MCF 10A (cell line): ENCODE results near the gene ANKRD28. TPM values are rescaled to one million over a fixed set of nuclear protein-coding genes. Genes with fewer than 3 reads are reported as not detected.

Source experiments
- BruUV-seq: library from RNA; stranded (reverse); fragments of 400-500 nt; replicated peaks from 2 replicates; lab custom pipeline; 2021; lab: Mats Ljungman, UMichigan
- CTCF ChIA-PET: fragments of 300-600 bp; sonication (Branson Sonifier 250); formaldehyde crosslinking; extraction: SDS; loops from one replicate; lab custom pipeline; 2021; ENCODE audit warnings: antibody characterized with exemption, inconsistent platforms; lab: Yijun Ruan, JAX
- POLR2A ChIA-PET: fragments of 300-600, 350-650 bp; sonication (Branson Sonifier 250); formaldehyde crosslinking; extraction: SDS; loops from one replicate; lab custom pipeline; 2020; ENCODE audit warnings: antibody characterized with exemption, inconsistent platforms; lab: Yijun Ruan, JAX
- DNase-seq: peaks from one replicate; pipeline ENCODE4 v3.0.0-alpha.2; 2018; ENCODE audit not compliant: unreplicated experiment
- H3K27ac Mint-ChIP-seq: one replicate; pipeline ENCODE4 v1.8.0; 2022; ENCODE audit warnings: mild to moderate bottlenecking, low read depth, mixed read lengths; ENCODE audit not compliant: unreplicated experiment
- H3K27me3 Mint-ChIP-seq: one replicate; pipeline ENCODE4 v1.8.0; 2022; ENCODE audit warnings: mixed read lengths; ENCODE audit not compliant: insufficient read depth, unreplicated experiment
- H3K36me3 Mint-ChIP-seq: one replicate; pipeline ENCODE4 v1.8.0; 2022; ENCODE audit warnings: mild to moderate bottlenecking, moderate library complexity, mixed read lengths; ENCODE audit not compliant: insufficient read depth, unreplicated experiment
- H3K4me1 Mint-ChIP-seq: one replicate; pipeline ENCODE4 v1.8.0; 2022; ENCODE audit warnings: mixed read lengths; ENCODE audit not compliant: insufficient read depth, unreplicated experiment
- H3K4me3 Mint-ChIP-seq: one replicate; pipeline ENCODE4 v1.8.0; 2022; ENCODE audit warnings: mild to moderate bottlenecking, moderate library complexity, mixed read lengths; ENCODE audit not compliant: unreplicated experiment
- H3K9me3 Mint-ChIP-seq: one replicate; pipeline ENCODE4 v1.8.0; 2022; ENCODE audit warnings: mixed read lengths; ENCODE audit not compliant: unreplicated experiment
- CTCF ChIP-seq: fragments of 200-600 bp; IDR thresholded peaks from one replicate; pipeline ENCODE4 v1.8.0; 2022; ENCODE audit warnings: antibody characterized with exemption, mild to moderate bottlenecking; ENCODE audit not compliant: unreplicated experiment
- intact Hi-C: fragments of 100-400 bp; cut with micrococcal nuclease; formaldehyde crosslinking; loops from 2 replicates; pipeline ENCODE4 v1.14.1; 2022
- total RNA-seq: library from RNA; stranded (reverse); gene quantifications from 2 replicates; pipeline ENCODE4 v1.2.3, GENCODE V29; 2022

Gene ANKRD28
- total RNA-seq, 1 experiment from 2014 or later: 79.0 TPM

GRCh38 chr3:15722877-15723623, 74.7 kb downstream of the ANKRD28 start:
- no peak for DNase-seq
- TF ChIP-seq CTCF: no peak
- CTCF ChIA-PET: interaction anchor here (0.6 to 1.6 kb wide), 5 partner anchors 89 to 525 kb away, joined by 3 to 4 read pairs (median 3); no protein-coding TSS in a partner anchor
- Mint-ChIP-seq H3K27ac (no peak overlapping the region), H3K9me3 (no peaks in the 10 kb centered on the region), H3K36me3 (peaks cover 89% of the 10 kb centered on the region), H3K4me3 (no peak overlapping the region), H3K4me1 (peaks cover 7% of the 10 kb centered on the region), H3K27me3 (no peaks in the 10 kb centered on the region)
- BruUV-seq: no TSS peak
- intact Hi-C loops: no loop called here
- POLR2A ChIA-PET: interaction anchor here (1.6 kb wide), 1 partner anchor 45 kb away, joined by 3 read pairs; no protein-coding TSS in a partner anchor

- Mint-ChIP-seq H3K27me3 (no peaks in the 10 kb centered on the region), H3K36me3 (peaks cover 66% of the 10 kb centered on the region), H3K27ac (no peak overlapping the region), H3K9me3 (no peaks in the 10 kb centered on the region), H3K4me1 (no peaks in the 10 kb centered on the region), H3K4me3 (no peak overlapping the region)
- BruUV-seq: no TSS peak
- DNase-seq: no peak
- CTCF ChIA-PET: interaction anchor here (1.1 kb wide), 1 partner anchor 70 kb away, joined by 5 read pairs; no protein-coding TSS in a partner anchor
- intact Hi-C loops: no loop called here
- no peak for TF ChIP-seq CTCF
- POLR2A ChIA-PET: interaction anchor here (0.8 to 1.2 kb wide), 2 partner anchors 10 to 33 kb away, joined by 3 read pairs; no protein-coding TSS in a partner anchor
Measured at GRCh38 chr3:15716178-15716577, 81.6 kb downstream of the ANKRD28 start.

GRCh38 chr3:15714448-15714847, 83.3 kb downstream of the ANKRD28 start:
- intact Hi-C loops: no loop called here
- H3K4me1 Mint-ChIP-seq: no peaks in the 10 kb centered on the region
- ChIA-PET CTCF (interaction anchor here (0.6 kb wide), 1 partner anchor 79 kb away, joined by 6 read pairs; no protein-coding TSS in a partner anchor), POLR2A (interaction anchor here (1.2 kb wide), 1 partner anchor 54 kb away, joined by 3 read pairs; no protein-coding TSS in a partner anchor)
- peaks cover 66% of the 10 kb centered on the region for H3K36me3 Mint-ChIP-seq
- BruUV-seq: no TSS peak
- H3K27ac Mint-ChIP-seq: no peak overlapping the region
- no peak for DNase-seq
- H3K27me3 Mint-ChIP-seq: no peaks in the 10 kb centered on the region
- no peak overlapping the region for H3K4me3 Mint-ChIP-seq
- TF ChIP-seq CTCF: no peak
- no peaks in the 10 kb centered on the region for H3K9me3 Mint-ChIP-seq

DNA sequence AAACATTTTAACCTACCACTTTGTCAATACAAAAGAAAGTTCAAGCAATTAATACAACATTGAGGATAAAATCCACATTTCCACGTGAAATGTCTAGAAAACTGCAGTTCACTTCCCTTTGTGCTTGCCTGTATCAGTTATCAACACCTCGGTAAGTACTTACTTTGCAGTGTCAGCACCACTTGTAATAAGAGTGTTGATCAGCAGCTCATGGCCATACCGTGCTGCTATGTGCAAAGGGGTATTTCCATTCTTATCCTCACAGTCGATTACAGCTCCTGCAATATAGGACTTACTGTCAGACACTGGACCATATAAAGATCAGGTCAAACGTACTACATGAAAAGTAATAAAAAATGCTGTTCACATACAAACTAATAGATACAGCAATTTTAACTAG, 84.4 kb downstream of the ANKRD28 start:
- Mint-ChIP-seq H3K4me1 (peaks cover 8% of the 10 kb centered on the region), H3K4me3 (no peak overlapping the region), H3K27ac (no peak overlapping the region), H3K36me3 (peaks cover 70% of the 10 kb centered on the region), H3K9me3 (no peaks in the 10 kb centered on the region), H3K27me3 (no peaks in the 10 kb centered on the region)
- no peak for DNase-seq
- no TSS peak for BruUV-seq
- ChIA-PET POLR2A (interaction anchor here (0.7 to 1.2 kb wide), 2 partner anchors 55 to 1691 kb away, joined by 3 read pairs; no protein-coding TSS in a partner anchor), CTCF (interaction anchor here (1.2 kb wide), 2 partner anchors 83 to 99 kb away, joined by 3 to 4 read pairs; no protein-coding TSS in a partner anchor)
- no peak for TF ChIP-seq CTCF
- intact Hi-C loops: no loop called here
